K562 (cell line): Measurements from ENCODE around the gene ERF. TPM values are rescaled to one million over a fixed set of nuclear protein-coding genes. Genes with fewer than 3 reads are reported as not detected.
A peak's percentile ranks its signal among the peaks of the same experiment; 100 is the strongest.

ENCODE experiments used
- CBX1 ChIP-seq: sonication (generic); IDR thresholded peaks from 2 replicates; pipeline ENCODE4 v1.6.1; 2016; ENCODE audit warnings: antibody characterized with exemption, low read depth, mild to moderate bottlenecking
- CBX8 ChIP-seq: fragments of 200-600 bp; sonication (generic); IDR thresholded peaks from 2 replicates; pipeline ENCODE4 v1.6.1; 2012; ENCODE audit warnings: borderline replicate concordance, mixed run types, low read depth, mild to moderate bottlenecking, moderate library complexity, mixed read lengths, low read length, control low read depth, inconsistent platforms; ENCODE audit not compliant: poor library complexity, severe bottlenecking; ENCODE audit errors: extremely low read depth
- COPS2 ChIP-seq: fragments of 450-650 bp; conservative IDR thresholded peaks from 2 replicates; pipeline ENCODE4 v1.6.1; 2016; ENCODE audit warnings: mild to moderate bottlenecking, moderate library complexity
- FOXJ2 ChIP-seq: fragments of 200-800 bp; sonication (Bioruptor generic); IDR thresholded peaks from 2 replicates; pipeline ENCODE4 v1.6.1; 2016; ENCODE audit warnings: missing genetic modification characterization, missing compliant biosample characterization
- NEUROD1 ChIP-seq: fragments of 150-350 bp; IDR thresholded peaks from 2 replicates; pipeline ENCODE4 v1.6.1; 2014; ENCODE audit warnings: borderline replicate concordance, low read length, low read depth; ENCODE audit not compliant: partially characterized antibody
- POLR2G ChIP-seq: fragments of 200-400 bp; formaldehyde crosslinking; IDR thresholded peaks from 2 replicates; pipeline ENCODE4 v1.6.1; 2017; ENCODE audit warnings: low read depth, mild to moderate bottlenecking, antibody characterized with exemption, low read length, moderate library complexity
- RBM39 ChIP-seq: fragments of 200-400 bp; formaldehyde crosslinking; optimal IDR thresholded peaks from 2 replicates; pipeline ENCODE3; 2018; ENCODE audit warnings: low read depth, low read length
- RFX5 ChIP-seq: IDR thresholded peaks from 2 replicates; pipeline ENCODE4 v1.6.1; 2011; ENCODE audit warnings: low read depth, mild to moderate bottlenecking, improper control_type of control experiment, low read length
- STAT5A ChIP-seq: IDR thresholded peaks from 2 replicates; pipeline ENCODE4 v1.6.1; 2012; ENCODE audit warnings: low read length, inconsistent platforms, borderline replicate concordance
- ZNF165 ChIP-seq: fragments of 250-450 bp; sonication (Bioruptor Pico); IDR thresholded peaks from 2 replicates; pipeline ENCODE4 v1.4.0; 2020; ENCODE audit warnings: borderline replicate concordance
- ZNF561 ChIP-seq: fragments of 450-650 bp; formaldehyde crosslinking; conservative IDR thresholded peaks from 2 replicates; pipeline ENCODE4 v1.4.0; 2020; ENCODE audit warnings: mild to moderate bottlenecking, moderate library complexity
- ZNF75A ChIP-seq: fragments of 450-650 bp; formaldehyde crosslinking; IDR thresholded peaks from 2 replicates; pipeline ENCODE4 v1.4.0; 2020; ENCODE audit warnings: mild to moderate bottlenecking
- polyA plus RNA-seq, 8 experiments: library from polyadenylated mRNA; depleted of rRNA in 4 of 8; stranded (reverse) in 5 of 8; unstranded in 3 of 8; fragments of >200 nt; fragmentation: Nextera tagmentation in 2 of 8; fragmentation: Illumina TruSeq in 1 of 8; extraction: Ambion mirVana in 2 of 8; extraction: Trizol in 1 of 8; gene quantifications; 2 replicates each; pipeline versions ENCODE4 v1.2.1 to v1.2.3, GENCODE V29; 2011 to 2014; ENCODE audit warnings: inconsistent platforms in 1 of 8, missing spikeins in 1 of 8
- total RNA-seq, 7 experiments: library from RNA; depleted of rRNA in 6 of 7; stranded (reverse); fragments of >200 nt in 6 of 7; fragmentation: Illumina TruSeq in 2 of 7; extraction: Trizol in 2 of 7; gene quantifications; 2 replicates each; pipeline versions ENCODE4 v1.2.1 to v1.2.3, GENCODE V29; 2011 to 2021; ENCODE audit warnings: low replicate concordance in 1 of 7
- TF ChIP-seq, protein P1 (sequence below): fragments of 450-650 bp; IDR thresholded peaks from 2 replicates; pipeline ENCODE4 v1.7.1; 2018; ENCODE audit warnings: mild to moderate bottlenecking, low read depth; ENCODE audit not compliant: partially characterized antibody
- TF ChIP-seq, protein P2 (sequence below), 2 experiments: IDR thresholded peaks in 1 of 2; conservative IDR thresholded peaks in 1 of 2; 2 replicates each; pipeline ENCODE4 v1.6.1; 2016; ENCODE audit warnings: low read depth in 2 of 2, mild to moderate bottlenecking in 1 of 2, missing compliant biosample characterization in 1 of 2, missing genetic modification characterization in 1 of 2, moderate library complexity in 1 of 2
- TF ChIP-seq, protein P3 (sequence below): fragments of 450-650 bp; IDR thresholded peaks from 2 replicates; pipeline ENCODE4 v1.6.1; 2017; ENCODE audit warnings: mild to moderate bottlenecking, moderate library complexity
- TF ChIP-seq, protein P4 (sequence below): fragments of 250-450 bp; sonication (Bioruptor Pico); IDR thresholded peaks from 2 replicates; pipeline ENCODE4 v1.5.0; 2021; ENCODE audit warnings: mild to moderate bottlenecking, moderate library complexity

The ERF gene
- total and polyA plus RNA-seq, 9 of the 15 experiments (the other 6 are each of a cell fraction or from before 2014, with no cell fraction given) = 0.03 to 75.4 (median 27.0) TPM

DNA sequence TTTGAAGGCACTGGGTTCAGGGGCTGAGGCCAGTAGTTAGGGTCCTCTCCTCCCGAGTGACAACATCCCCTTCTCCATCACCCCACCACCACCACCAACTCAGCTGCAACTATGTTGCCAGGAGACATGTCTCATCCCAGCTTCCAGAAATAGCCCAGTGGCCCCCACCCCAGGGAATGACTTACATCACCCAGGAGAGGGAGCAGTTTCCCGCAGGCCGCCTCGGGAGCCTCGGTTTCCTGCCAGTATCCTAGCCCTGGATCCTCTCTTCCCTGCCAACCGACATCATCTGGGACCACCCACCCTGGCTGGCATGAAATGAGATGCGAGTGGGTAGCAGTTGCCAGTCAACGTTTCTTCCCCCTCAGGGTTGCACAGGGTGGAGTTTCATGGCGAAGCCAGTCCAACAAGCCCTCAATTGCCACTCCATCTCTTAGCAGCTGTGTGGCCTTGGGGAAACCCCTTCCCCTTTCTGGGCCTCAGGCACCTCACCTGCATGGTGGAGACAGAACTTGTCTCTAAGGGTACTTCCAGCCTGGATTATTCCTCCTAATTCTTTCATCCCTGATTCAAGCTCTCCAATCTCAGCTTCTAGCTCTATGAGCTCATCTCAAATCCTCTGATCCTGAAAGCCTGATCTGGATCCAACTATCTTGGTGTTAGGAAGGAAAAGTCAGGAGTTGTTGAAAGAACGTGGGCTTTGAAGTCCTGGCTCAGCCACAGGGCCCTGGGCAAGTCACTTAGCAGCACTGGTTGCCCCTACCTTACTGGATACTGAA, 8.6 kb downstream of the ERF start (continued):
- TF ChIP-seq ZNF561 (CRISPR knock-in tag) (no peak), STAT5A (no peak), RFX5 (no peak), CBX8 (no peak), POLR2G (peak; percentile 39; the same call in 1 of the 2 replicates), ZNF165 (CRISPR knock-in tag) (no peak), RBM39 (no peak), FOXJ2 (tag) (no peak), COPS2 (no peak), NEUROD1 (no peak), CBX1 (no peak), ZNF75A (CRISPR knock-in tag) (no peak)
- TF ChIP-seq, protein P1, sequence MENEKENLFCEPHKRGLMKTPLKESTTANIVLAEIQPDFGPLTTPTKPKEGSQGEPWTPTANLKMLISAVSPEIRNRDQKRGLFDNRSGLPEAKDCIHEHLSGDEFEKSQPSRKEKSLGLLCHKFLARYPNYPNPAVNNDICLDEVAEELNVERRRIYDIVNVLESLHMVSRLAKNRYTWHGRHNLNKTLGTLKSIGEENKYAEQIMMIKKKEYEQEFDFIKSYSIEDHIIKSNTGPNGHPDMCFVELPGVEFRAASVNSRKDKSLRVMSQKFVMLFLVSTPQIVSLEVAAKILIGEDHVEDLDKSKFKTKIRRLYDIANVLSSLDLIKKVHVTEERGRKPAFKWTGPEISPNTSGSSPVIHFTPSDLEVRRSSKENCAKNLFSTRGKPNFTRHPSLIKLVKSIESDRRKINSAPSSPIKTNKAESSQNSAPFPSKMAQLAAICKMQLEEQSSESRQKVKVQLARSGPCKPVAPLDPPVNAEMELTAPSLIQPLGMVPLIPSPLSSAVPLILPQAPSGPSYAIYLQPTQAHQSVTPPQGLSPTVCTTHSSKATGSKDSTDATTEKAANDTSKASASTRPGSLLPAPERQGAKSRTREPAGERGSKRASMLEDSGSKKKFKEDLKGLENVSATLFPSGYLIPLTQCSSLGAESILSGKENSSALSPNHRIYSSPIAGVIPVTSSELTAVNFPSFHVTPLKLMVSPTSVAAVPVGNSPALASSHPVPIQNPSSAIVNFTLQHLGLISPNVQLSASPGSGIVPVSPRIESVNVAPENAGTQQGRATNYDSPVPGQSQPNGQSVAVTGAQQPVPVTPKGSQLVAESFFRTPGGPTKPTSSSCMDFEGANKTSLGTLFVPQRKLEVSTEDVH = no peak
- TF ChIP-seq, protein P2, sequence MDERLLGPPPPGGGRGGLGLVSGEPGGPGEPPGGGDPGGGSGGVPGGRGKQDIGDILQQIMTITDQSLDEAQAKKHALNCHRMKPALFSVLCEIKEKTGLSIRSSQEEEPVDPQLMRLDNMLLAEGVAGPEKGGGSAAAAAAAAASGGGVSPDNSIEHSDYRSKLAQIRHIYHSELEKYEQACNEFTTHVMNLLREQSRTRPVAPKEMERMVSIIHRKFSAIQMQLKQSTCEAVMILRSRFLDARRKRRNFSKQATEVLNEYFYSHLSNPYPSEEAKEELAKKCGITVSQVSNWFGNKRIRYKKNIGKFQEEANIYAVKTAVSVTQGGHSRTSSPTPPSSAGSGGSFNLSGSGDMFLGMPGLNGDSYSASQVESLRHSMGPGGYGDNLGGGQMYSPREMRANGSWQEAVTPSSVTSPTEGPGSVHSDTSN (CRISPR knock-in tag; IDR thresholded peaks at IDR 0.05; ENCODE audit: low read depth) = no peak
- TF ChIP-seq, protein P2 (tag; conservative IDR thresholded peaks at IDR 0.05; ENCODE audit: low read depth) = no peak
- TF ChIP-seq, protein P3, sequence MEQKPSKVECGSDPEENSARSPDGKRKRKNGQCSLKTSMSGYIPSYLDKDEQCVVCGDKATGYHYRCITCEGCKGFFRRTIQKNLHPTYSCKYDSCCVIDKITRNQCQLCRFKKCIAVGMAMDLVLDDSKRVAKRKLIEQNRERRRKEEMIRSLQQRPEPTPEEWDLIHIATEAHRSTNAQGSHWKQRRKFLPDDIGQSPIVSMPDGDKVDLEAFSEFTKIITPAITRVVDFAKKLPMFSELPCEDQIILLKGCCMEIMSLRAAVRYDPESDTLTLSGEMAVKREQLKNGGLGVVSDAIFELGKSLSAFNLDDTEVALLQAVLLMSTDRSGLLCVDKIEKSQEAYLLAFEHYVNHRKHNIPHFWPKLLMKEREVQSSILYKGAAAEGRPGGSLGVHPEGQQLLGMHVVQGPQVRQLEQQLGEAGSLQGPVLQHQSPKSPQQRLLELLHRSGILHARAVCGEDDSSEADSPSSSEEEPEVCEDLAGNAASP = no peak
- TF ChIP-seq, protein P4, sequence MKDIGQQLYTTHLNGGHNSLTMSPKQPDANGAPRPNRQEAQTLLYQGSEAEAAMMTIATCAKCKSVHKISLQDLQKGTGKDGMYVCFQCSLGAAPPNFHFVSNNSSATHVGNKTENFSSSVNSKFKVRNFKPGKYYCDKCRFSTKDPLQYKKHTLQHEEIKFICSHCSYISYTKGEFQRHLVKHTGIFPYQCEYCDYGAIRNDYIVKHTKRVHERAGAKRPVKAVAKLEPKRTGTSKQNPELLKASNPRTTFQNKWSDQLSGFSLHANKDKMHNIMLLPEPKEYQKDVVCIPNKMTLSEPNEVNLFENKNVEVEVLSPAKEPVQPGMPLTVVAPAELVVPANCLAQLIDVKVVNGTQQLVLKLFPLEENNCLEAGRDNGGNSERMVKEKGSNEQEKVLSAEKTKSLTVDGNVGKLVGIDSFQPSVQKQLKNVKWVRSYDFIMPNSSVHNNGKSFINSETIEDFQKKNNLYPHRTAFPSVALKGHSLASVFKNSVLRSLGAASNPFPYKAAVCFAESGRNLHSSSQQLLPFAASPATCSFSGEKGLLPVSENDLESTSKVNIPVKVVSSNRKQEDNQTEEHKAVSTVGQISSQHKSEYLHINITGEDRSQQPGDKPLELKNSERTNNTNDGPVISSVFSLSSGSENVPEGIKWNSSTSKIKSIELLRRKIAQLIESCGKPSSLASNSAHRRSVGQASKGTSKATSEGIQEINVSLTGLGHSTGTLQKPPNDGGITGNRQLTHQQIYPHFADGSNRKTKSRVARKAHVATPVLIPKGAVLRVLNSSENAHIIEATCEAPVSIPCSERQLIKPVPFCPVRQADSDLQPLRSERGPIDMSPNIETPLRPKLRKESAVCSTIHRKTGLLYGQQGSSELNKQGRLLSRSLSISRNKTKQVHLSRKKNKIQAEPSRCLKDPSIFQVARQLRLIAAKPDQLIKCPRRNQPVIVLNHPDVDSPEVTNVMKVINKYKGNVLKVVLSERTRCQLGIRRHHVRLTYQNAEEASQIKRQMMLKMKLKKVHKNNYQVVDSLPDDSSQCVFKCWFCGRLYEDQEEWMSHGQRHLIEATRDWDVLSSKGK (CRISPR knock-in tag) = no peak
